Keratinocyte (primary cell): ENCODE data around the gene RPL37A. TPM values are rescaled to one million over a fixed set of nuclear protein-coding genes. Genes with fewer than 3 reads are reported as not detected.

ENCODE experiments used
- DNase-seq: peaks from one replicate; pipeline ENCODE4 v3.0.0-alpha.2; 2011; ENCODE audit warnings: low read depth, missing footprints, low spot score
- FAIRE-seq: peaks from 2 replicates; lab custom pipeline; 2011; peaks lifted over from hg19 to GRCh38; lab: Jason Lieb, UNC
- H2AFZ ChIP-seq: 2 replicates; pipeline ENCODE4 v1.6.0; 2012; ENCODE audit warnings: low read length, control low read depth, inconsistent platforms; ENCODE audit not compliant: control insufficient read depth
- H3K27ac ChIP-seq: 2 replicates; pipeline ENCODE4 v1.5.1; 2011; ENCODE audit warnings: low read length; ENCODE audit not compliant: control insufficient read depth, insufficient read depth
- H3K27me3 ChIP-seq: 3 replicates; pipeline ENCODE4 v1.6.0; 2011; ENCODE audit warnings: low read length; ENCODE audit not compliant: control insufficient read depth, insufficient read depth; ENCODE audit errors: extremely low read depth
- H3K36me3 ChIP-seq, 2 experiments: 2 replicates in 1 of 2; 3 replicates in 1 of 2; pipeline ENCODE4 v1.5.1; 2011; ENCODE audit warnings: low read length in 2 of 2, mild to moderate bottlenecking in 1 of 2; ENCODE audit not compliant: control insufficient read depth in 2 of 2, insufficient read depth in 2 of 2; ENCODE audit errors: extremely low read depth in 1 of 2
- H3K4me1 ChIP-seq: 3 replicates; pipeline ENCODE4 v1.5.1; 2011; ENCODE audit warnings: low read length; ENCODE audit not compliant: control insufficient read depth, insufficient read depth; ENCODE audit errors: extremely low read depth
- H3K4me2 ChIP-seq: 3 replicates; pipeline ENCODE4 v1.6.0; 2011; ENCODE audit warnings: low read depth, low read length; ENCODE audit not compliant: control insufficient read depth, insufficient read depth; ENCODE audit errors: extremely low read depth
- H3K4me3 ChIP-seq, 3 experiments: fragments of 200-600 bp in 1 of 3; sonication (generic) in 1 of 3; 2 replicates in 2 of 3; 3 replicates in 1 of 3; pipeline ENCODE4 v1.5.1; 2011 to 2016; ENCODE audit warnings: low read length in 3 of 3, mild to moderate bottlenecking in 3 of 3, control low read depth in 2 of 3, inconsistent platforms in 1 of 3, low read depth in 1 of 3, mixed read lengths in 1 of 3, mixed run types in 1 of 3, moderate library complexity in 1 of 3; ENCODE audit not compliant: control insufficient read depth in 2 of 3, insufficient read depth in 2 of 3; ENCODE audit errors: extremely low read depth in 1 of 3
- H3K79me2 ChIP-seq: 2 replicates; pipeline ENCODE4 v1.6.0; 2012; ENCODE audit warnings: low read length; ENCODE audit not compliant: control insufficient read depth, insufficient read depth
- H3K9ac ChIP-seq: 3 replicates; pipeline ENCODE4 v1.6.0; 2011; ENCODE audit warnings: low read length; ENCODE audit not compliant: control insufficient read depth, insufficient read depth; ENCODE audit errors: extremely low read depth
- H3K9me1 ChIP-seq: 3 replicates; pipeline ENCODE4 v1.6.0; 2011; ENCODE audit warnings: low read length; ENCODE audit not compliant: control insufficient read depth, insufficient read depth; ENCODE audit errors: extremely low read depth
- H3K9me3 ChIP-seq: 2 replicates; pipeline ENCODE4 v1.5.1; 2012; ENCODE audit warnings: low read depth, low read length; ENCODE audit not compliant: control insufficient read depth
- H4K20me1 ChIP-seq: 3 replicates; pipeline ENCODE4 v1.6.0; 2011; ENCODE audit warnings: low read length; ENCODE audit not compliant: control insufficient read depth, insufficient read depth; ENCODE audit errors: extremely low read depth
- EZH2 ChIP-seq: IDR thresholded peaks from one replicate; pipeline ENCODE4 v1.6.1; 2012; ENCODE audit warnings: inconsistent platforms, mild to moderate bottlenecking, low read length, moderate library complexity
- dilution Hi-C: fragments of 300-500 bp; cut with MboI; formaldehyde crosslinking; loops from one replicate; pipeline ENCODE4 v1.7.0; 2020; ENCODE audit warnings: low sequenced_read_pairs; ENCODE audit not compliant: extremely low pct_ligation_motif_present
- polyA plus RNA-seq, 5 experiments: library from polyadenylated mRNA; depleted of rRNA in 3 of 5; stranded (reverse) in 3 of 5; stranded (forward) in 1 of 5; unstranded in 1 of 5; fragments of >200 nt; gene quantifications; 1 replicate in 1 of 5; 2 replicates in 3 of 5; 3 replicates in 1 of 5; pipeline versions ENCODE4 v1.2.1 to v1.2.3, GENCODE V29; 2011 to 2012; ENCODE audit warnings: missing spikeins in 2 of 5, low read depth in 1 of 5, low replicate concordance in 1 of 5
- TF ChIP-seq, protein P1 (sequence below), 3 experiments: IDR thresholded peaks in 1 of 3; conservative IDR thresholded peaks in 1 of 3; optimal IDR thresholded peaks in 1 of 3; 2 replicates in 2 of 3; 3 replicates in 1 of 3; pipeline versions ENCODE3 to v1.5.1; 2011; ENCODE audit warnings: low read length in 3 of 3, mild to moderate bottlenecking in 3 of 3, moderate library complexity in 2 of 3, control low read depth in 1 of 3, inconsistent platforms in 1 of 3; ENCODE audit not compliant: insufficient read depth in 2 of 3; ENCODE audit errors: extremely low read depth in 1 of 3

RPL37A gene
- polyA plus RNA-seq, 1 donor (not counting 4 experiments of a cell fraction or from before 2014, with no cell fraction given): 4,257 TPM

DNA sequence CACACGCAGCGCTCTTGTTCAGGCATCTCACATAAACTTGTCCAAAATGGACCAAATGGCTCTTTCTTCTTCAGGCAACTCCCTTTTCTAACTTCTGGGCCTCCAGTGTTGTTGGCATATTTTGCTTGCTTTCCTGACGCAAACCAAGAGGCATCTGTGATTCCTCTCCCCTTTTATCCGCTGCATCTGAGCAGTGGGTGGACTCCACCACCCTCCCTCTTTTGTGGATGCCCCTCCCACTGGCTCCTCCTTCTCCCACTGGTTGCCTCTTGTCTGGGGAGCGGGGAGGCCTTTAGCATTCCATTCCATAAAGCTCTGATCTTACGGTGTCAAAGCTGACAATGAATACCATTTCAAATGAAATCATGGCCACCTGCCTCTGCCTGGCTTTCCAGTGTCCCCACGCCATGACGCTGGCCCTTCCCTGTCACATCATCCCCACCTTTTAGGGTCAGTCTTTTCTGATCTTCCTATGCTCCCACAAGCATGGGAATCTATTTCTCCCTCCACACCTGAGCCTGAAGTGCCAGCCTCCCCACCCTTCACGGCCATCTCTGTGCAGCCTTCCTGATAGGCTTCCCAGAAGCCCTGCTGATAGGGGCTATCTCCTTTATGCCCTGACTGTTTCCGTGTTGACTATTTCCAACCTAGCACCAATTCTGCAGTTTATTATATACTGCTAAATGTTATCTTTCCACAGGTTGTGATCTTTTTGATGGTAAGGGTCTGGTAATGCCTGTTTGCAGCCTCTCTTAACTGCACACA is 51.5 kb downstream of the RPL37A start:
- Histone ChIP-seq H3K79me2 (no peaks in the 10 kb centered on the region), H3K27ac (no peak overlapping the region), H3K4me1 (peaks cover 56% of the 10 kb centered on the region), H3K4me3 (no peak overlapping the region), H2AFZ (no peak overlapping the region), H3K4me2 (no peak overlapping the region), H3K9me1 (no peaks in the 10 kb centered on the region), H3K36me3 (no peaks in the 10 kb centered on the region), H3K9me3 (no peaks in the 10 kb centered on the region), H4K20me1 (no peaks in the 10 kb centered on the region), H3K27me3 (no peaks in the 10 kb centered on the region), H3K9ac (no peak overlapping the region)
- no peak for DNase-seq
- dilution Hi-C loops: no loop called here
- no peak for TF ChIP-seq EZH2
- TF ChIP-seq, protein P1, sequence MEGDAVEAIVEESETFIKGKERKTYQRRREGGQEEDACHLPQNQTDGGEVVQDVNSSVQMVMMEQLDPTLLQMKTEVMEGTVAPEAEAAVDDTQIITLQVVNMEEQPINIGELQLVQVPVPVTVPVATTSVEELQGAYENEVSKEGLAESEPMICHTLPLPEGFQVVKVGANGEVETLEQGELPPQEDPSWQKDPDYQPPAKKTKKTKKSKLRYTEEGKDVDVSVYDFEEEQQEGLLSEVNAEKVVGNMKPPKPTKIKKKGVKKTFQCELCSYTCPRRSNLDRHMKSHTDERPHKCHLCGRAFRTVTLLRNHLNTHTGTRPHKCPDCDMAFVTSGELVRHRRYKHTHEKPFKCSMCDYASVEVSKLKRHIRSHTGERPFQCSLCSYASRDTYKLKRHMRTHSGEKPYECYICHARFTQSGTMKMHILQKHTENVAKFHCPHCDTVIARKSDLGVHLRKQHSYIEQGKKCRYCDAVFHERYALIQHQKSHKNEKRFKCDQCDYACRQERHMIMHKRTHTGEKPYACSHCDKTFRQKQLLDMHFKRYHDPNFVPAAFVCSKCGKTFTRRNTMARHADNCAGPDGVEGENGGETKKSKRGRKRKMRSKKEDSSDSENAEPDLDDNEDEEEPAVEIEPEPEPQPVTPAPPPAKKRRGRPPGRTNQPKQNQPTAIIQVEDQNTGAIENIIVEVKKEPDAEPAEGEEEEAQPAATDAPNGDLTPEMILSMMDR (optimal IDR thresholded peaks at IDR 0.05 in 1 of 3, IDR thresholded peaks at IDR 0.05 in 1 of 3, conservative IDR thresholded peaks at IDR 0.05 in 1 of 3; ENCODE audit: extremely low read depth in 1 of 3, insufficient read depth in 2 of 3, low read length in 3 of 3): no peak
- FAIRE-seq: no peak

DNA sequence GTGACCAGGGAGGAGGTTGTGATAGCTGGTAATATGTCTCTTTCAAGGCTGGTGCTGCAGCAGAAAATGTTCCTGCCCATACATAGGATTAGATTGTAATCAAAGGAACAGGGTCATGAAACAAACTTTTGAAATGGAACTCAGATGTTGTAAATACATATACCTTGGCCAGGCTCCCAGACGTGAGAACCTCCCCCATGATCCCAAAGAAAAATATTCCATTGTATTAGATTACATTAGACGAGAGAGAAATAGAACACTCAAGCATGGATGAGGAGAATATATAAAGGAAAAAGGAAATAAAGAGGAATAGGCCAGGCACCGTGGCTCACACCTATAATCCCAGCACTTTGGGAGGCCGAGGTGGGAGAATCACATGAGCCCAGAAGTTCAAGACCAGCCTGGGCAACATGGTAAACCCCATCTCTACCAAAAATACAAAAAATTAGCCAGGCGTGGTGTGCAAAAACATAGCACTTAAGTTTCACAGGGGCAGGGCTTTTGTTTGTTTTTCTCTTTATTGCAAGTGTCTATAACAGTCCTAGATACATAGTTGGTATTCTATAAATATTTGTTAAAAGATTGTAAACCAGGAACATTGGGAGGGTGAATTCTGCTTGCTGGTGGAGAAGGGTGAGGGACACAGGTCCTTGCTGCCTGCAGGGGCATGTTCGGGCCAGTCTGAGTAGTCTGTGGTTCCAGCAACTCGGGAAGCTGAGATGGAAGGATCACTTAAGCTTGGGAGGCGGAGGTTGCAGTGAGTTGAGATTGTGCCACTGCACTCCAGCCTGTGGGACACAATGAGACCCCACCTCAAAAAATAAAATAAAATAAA is 52.8 kb downstream of the RPL37A start:
- no peak for TF ChIP-seq EZH2
- TF ChIP-seq, protein P1 (optimal IDR thresholded peaks at IDR 0.05 in 1 of 3, IDR thresholded peaks at IDR 0.05 in 1 of 3, conservative IDR thresholded peaks at IDR 0.05 in 1 of 3; ENCODE audit: extremely low read depth in 1 of 3, insufficient read depth in 2 of 3, low read length in 3 of 3): no peak
- H4K20me1 ChIP-seq: no peaks in the 10 kb centered on the region
- peak overlapping the region; percentile 24 for H3K9ac ChIP-seq
- no peaks in the 10 kb centered on the region for H3K79me2 ChIP-seq
- peaks cover 55% of the 10 kb centered on the region for H3K4me1 ChIP-seq
- no peaks in the 10 kb centered on the region for H3K27me3 ChIP-seq
- FAIRE-seq (peak; percentile 78), DNase-seq (no peak)
- peak overlapping the region; percentile 12 for H2AFZ ChIP-seq
- H3K36me3 ChIP-seq: no peaks in the 10 kb centered on the region
- H3K9me3 ChIP-seq: no peaks in the 10 kb centered on the region
- peak overlapping the region; percentile 15 for H3K27ac ChIP-seq
- H3K9me1 ChIP-seq: no peaks in the 10 kb centered on the region
- dilution Hi-C loops: no loop called here
- peak overlapping the region in 2 of 3 experiments; percentile 29 to 35 for H3K4me3 ChIP-seq
- peak overlapping the region; percentile 71 for H3K4me2 ChIP-seq
